DND-41 (cell line): ENCODE measurements around the gene SFRP5.

Experiments used
- ATAC-seq: fragments of 200-7000 bp; cut with Tn5 transposase; 3 replicates; pipeline ENCODE4 v1.9.1; 2021; ENCODE audit warnings: low read depth; ENCODE audit not compliant: insufficient read depth
- DNase-seq: peaks from one replicate; pipeline ENCODE4 v3.0.0-alpha.2; 2020
- H2AFZ ChIP-seq: 2 replicates; pipeline ENCODE4 v1.6.0; 2012; ENCODE audit warnings: low read depth, low read length
- H3K27ac ChIP-seq: 2 replicates; pipeline ENCODE4 v1.5.1; 2012; ENCODE audit warnings: low read length, inconsistent platforms
- H3K27me3 ChIP-seq: fragments of 200-600 bp; sonication (generic); 2 replicates; pipeline ENCODE4 v1.6.0; 2012; ENCODE audit warnings: low read length, mild to moderate bottlenecking, inconsistent platforms; ENCODE audit not compliant: insufficient read depth, poor library complexity
- H3K36me3 ChIP-seq: 2 replicates; pipeline ENCODE4 v1.5.1; 2012; ENCODE audit warnings: low read length, inconsistent platforms; ENCODE audit not compliant: insufficient read depth
- H3K4me1 ChIP-seq: 2 replicates; pipeline ENCODE4 v1.5.1; 2012; ENCODE audit warnings: mild to moderate bottlenecking, low read length; ENCODE audit not compliant: insufficient read depth
- H3K4me2 ChIP-seq: 2 replicates; pipeline ENCODE4 v1.6.0; 2012; ENCODE audit warnings: mild to moderate bottlenecking, moderate library complexity, low read length, inconsistent platforms; ENCODE audit not compliant: insufficient read depth
- H3K4me3 ChIP-seq, 2 experiments: fragments of 200-600 bp in 1 of 2; shearing (Covaris generic) in 1 of 2; 2 replicates each; pipeline ENCODE4 v1.5.1; 2012 to 2016; ENCODE audit warnings: inconsistent platforms in 2 of 2, low read length in 2 of 2, mild to moderate bottlenecking in 2 of 2, low read depth in 1 of 2, moderate library complexity in 1 of 2
- H3K79me2 ChIP-seq: 2 replicates; pipeline ENCODE4 v1.6.0; 2012; ENCODE audit warnings: low read length, inconsistent platforms; ENCODE audit not compliant: insufficient read depth
- H3K9ac ChIP-seq: 2 replicates; pipeline ENCODE4 v1.6.0; 2012; ENCODE audit warnings: low read depth, mild to moderate bottlenecking, inconsistent platforms, low read length, moderate library complexity
- H3K9me3 ChIP-seq: 2 replicates; pipeline ENCODE4 v1.5.1; 2012; ENCODE audit warnings: low read length, moderate library complexity, mild to moderate bottlenecking, inconsistent platforms; ENCODE audit not compliant: insufficient read depth, severe bottlenecking
- H4K20me1 ChIP-seq: 2 replicates; pipeline ENCODE4 v1.6.0; 2012; ENCODE audit warnings: low read length; ENCODE audit not compliant: insufficient read depth
- CTCF ChIP-seq: IDR thresholded peaks from 2 replicates; pipeline ENCODE4 v1.5.1; 2012; ENCODE audit warnings: borderline replicate concordance, low read length, moderate library complexity, mild to moderate bottlenecking; ENCODE audit not compliant: poor library complexity, severe bottlenecking; ENCODE audit errors: extremely low read depth
- EZH2 ChIP-seq: IDR thresholded peaks from 3 replicates; pipeline ENCODE4 v1.6.1; 2012; ENCODE audit warnings: borderline replicate concordance, low read depth, mild to moderate bottlenecking, moderate library complexity, low read length, inconsistent platforms; ENCODE audit not compliant: severe bottlenecking

SFRP5 gene

GRCh38 chr10:97729014-97729413, 42.8 kb downstream of the SFRP5 start:
- ATAC-seq (no peak), DNase-seq (no peak)
- H3K27ac ChIP-seq = no peak overlapping the region
- no peaks in the 10 kb centered on the region for H3K9me3 ChIP-seq
- no peak overlapping the region for H3K9ac ChIP-seq
- no peak overlapping the region for H3K4me2 ChIP-seq
- H2AFZ ChIP-seq = no peak overlapping the region
- no peaks in the 10 kb centered on the region for H3K79me2 ChIP-seq
- no peak overlapping the region for H3K4me3 ChIP-seq
- H3K4me1 ChIP-seq = no peaks in the 10 kb centered on the region
- TF ChIP-seq EZH2 (no peak), CTCF (no peak)
- no peaks in the 10 kb centered on the region for H3K36me3 ChIP-seq
- no peaks in the 10 kb centered on the region for H3K27me3 ChIP-seq
- H4K20me1 ChIP-seq = no peaks in the 10 kb centered on the region

- H3K9me3 ChIP-seq = no peaks in the 10 kb centered on the region
- H3K4me2 ChIP-seq = no peak overlapping the region
- H3K79me2 ChIP-seq = no peaks in the 10 kb centered on the region
- H3K27ac ChIP-seq = no peak overlapping the region
- H3K27me3 ChIP-seq = no peaks in the 10 kb centered on the region
- H4K20me1 ChIP-seq = no peaks in the 10 kb centered on the region
- no peak overlapping the region for H2AFZ ChIP-seq
- H3K4me3 ChIP-seq = no peak overlapping the region
- TF ChIP-seq EZH2 (no peak), CTCF (no peak)
- no peaks in the 10 kb centered on the region for H3K36me3 ChIP-seq
- DNase-seq = no peak
- no peak for ATAC-seq
- H3K4me1 ChIP-seq = no peaks in the 10 kb centered on the region
- no peak overlapping the region for H3K9ac ChIP-seq
These were observed 45.1 kb downstream of the SFRP5 start for GRCh38 chr10:97726636-97727178.

- TF ChIP-seq EZH2 = no peak
- TF ChIP-seq CTCF = no peak
- no peaks in the 10 kb centered on the region for H4K20me1 ChIP-seq
- no peak overlapping the region for H3K4me2 ChIP-seq
- no peak overlapping the region for H3K4me3 ChIP-seq
- H3K27me3 ChIP-seq = no peaks in the 10 kb centered on the region
- no peak overlapping the region for H2AFZ ChIP-seq
- no peak overlapping the region for H3K9ac ChIP-seq
- H3K4me1 ChIP-seq = no peaks in the 10 kb centered on the region
- no peak for DNase-seq
- H3K79me2 ChIP-seq = no peaks in the 10 kb centered on the region
- H3K9me3 ChIP-seq = no peaks in the 10 kb centered on the region
- no peaks in the 10 kb centered on the region for H3K36me3 ChIP-seq
- ATAC-seq = no peak
- no peak overlapping the region for H3K27ac ChIP-seq
These were observed 47.4 kb downstream of the SFRP5 start for GRCh38 chr10:97724341-97724941.

GRCh38 chr10:97723001-97723400, 48.8 kb downstream of the SFRP5 start:
- Histone ChIP-seq H3K4me2 (no peak overlapping the region), H3K9me3 (no peaks in the 10 kb centered on the region), H3K4me3 (no peak overlapping the region), H3K36me3 (peaks cover 4% of the 10 kb centered on the region; the same call in 1 of the 2 replicates), H3K4me1 (no peaks in the 10 kb centered on the region), H3K79me2 (no peaks in the 10 kb centered on the region), H3K27me3 (no peaks in the 10 kb centered on the region), H3K27ac (no peak overlapping the region), H3K9ac (no peak overlapping the region), H4K20me1 (no peaks in the 10 kb centered on the region), H2AFZ (no peak overlapping the region)
- DNase-seq (no peak), ATAC-seq (no peak)
- TF ChIP-seq EZH2 (no peak), CTCF (no peak)
